ENCODE results near the gene ARHGAP36.

The ARHGAP36 gene

DNA sequence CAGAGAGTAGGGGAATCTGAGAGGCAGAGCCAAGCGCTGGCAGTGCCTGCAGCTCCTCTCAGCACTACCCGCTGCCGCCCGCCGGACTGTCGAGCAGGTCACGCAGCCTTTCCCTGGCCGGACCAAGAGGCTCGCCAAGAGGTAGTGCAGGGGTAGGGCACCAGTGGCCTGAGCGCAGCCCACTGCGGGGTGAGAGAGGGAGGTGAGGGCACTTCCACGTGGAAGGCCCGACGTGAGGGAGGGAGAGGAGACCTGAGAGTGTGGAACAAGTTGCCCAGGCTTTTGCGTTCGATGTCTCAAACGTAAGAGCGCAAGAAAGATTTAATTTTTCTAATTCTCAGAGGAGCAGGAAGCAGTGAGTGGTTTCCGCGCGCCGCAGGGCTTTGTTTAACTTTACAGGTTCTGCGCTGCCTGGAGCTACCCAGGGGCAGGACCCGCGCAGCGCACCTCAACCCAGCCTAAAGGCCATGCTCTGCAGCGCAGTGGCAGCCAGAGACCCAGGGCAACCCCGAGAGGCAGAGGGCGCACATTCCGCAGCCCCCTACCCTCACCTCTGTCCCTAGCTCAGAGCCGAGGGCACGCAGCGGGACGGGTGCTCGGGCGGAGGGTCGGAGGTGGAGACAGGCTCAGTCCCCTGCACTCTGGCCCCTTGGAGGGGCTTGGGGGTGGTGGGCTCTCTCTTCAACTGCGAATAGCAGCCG, 14.9 kb downstream of the ARHGAP36 start:
- DNase-seq (ENCODE audit: low read depth in 2 of 2) = no peak

DNA sequence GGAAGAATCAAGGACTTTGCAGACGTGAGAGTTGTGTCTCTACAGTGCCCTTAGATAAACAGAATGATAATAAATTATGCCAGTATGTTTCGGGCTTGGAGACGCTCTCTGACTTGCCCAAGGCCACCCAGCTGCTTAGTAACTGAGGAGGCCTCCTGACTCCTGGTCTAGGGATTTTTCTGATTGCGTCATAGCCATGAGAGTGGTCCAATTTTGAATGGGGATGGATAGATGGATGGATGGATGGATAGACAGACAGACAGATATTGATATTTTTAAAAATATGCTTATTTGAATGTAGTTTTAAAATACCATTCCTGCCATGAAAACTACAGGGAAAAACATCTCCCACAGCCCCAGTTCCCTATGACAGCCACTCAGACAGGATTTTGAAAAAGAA, 15.5 kb downstream of the ARHGAP36 start:
- DNase-seq (ENCODE audit: low read depth in 2 of 2) = no peak

DNA sequence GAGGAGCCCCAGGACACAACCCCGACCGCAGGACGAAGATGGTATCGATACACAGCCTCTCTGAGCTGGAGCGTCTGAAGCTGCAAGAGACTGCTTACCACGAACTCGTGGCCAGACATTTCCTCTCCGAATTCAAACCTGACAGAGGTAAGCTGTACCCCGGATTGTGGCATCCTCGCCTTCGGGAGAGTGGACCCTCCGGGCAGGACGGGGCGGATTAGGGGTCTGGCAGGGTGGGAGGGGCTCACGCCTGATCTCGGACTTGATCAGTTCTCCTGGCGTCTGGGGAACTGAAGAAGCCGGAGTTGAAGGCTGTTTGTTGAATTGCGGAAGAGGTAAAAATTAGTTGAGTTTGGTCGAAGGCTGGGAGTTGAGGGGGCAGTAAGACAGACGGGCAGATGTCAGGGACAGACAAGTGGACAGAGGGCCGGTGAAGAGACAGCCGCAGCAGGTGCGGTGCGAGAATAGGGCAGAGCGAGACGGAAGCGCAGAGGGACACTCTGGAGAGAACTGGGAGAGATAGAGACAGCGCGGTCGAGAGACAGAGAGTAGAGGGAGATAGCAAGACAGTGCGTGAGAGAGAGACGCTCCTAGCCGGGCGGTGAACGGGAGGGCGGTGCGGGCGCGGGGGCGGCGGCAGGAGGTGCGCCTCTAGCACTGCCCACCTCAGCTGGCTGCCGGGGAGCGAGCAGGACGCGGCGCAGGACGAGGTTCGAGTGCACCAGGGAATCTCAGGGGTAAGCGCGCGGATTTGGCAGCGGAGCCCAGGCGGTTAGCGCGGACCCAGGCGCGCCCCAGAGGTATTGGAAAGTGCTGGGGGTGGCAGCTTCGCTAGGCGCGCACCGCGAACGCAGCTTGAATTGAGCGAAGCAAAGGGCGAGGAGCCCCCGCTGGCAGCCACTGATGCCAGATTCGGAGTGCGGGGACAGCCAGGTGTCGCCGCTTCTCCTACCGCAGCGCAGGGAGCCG, 23.9 kb downstream of the ARHGAP36 start:
- no peak for DNase-seq (ENCODE audit: low read depth in 2 of 2)

DNA sequence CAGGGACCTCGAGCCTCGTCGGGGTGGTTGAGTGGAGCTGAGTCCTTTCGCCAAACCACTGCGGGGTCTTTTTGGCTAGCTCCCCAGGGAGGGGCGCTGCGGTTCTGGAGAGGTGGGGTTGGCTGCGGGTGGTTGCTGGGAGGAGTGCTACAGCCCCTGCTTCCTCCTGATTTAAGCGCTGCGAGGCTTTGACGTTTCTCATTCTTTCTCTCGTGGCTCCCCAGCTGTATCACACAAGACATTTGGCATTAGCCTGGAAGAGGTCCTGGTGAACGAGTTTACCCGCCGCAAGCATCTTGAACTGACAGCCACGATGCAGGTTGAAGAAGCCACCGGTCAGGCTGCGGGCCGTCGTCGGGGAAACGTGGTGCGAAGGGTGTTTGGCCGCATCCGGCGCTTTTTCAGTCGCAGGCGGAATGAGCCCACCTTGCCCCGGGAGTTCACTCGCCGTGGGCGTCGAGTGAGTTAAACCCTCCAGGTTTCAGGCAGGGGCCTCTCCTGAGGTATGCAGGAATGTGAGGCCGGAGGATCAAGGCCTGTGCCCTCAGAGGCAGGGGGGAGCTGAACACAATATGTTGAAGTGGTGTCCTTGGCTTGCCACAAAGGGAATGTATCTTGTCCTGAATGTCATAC, 25.5 kb downstream of the ARHGAP36 start:
- no peak for DNase-seq (ENCODE audit: low read depth in 2 of 2)

DNA sequence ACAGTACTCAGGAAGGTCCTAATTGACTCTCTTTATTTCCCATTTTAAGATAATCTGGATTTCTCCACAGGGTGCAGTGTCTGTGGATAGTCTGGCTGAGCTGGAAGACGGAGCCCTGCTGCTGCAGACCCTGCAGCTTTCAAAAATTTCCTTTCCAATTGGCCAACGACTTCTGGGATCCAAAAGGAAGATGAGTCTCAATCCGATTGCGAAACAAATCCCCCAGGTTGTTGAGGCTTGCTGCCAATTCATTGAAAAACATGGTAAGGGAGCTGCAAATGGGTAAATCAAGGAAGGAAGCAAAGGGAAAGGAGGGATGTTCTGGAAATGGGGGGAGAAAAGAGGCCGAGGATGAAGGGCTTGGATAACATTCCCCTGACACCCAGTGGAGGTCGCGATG, 26.0 kb downstream of the ARHGAP36 start:
- DNase-seq (ENCODE audit: low read depth in 2 of 2) = no peak

DNA sequence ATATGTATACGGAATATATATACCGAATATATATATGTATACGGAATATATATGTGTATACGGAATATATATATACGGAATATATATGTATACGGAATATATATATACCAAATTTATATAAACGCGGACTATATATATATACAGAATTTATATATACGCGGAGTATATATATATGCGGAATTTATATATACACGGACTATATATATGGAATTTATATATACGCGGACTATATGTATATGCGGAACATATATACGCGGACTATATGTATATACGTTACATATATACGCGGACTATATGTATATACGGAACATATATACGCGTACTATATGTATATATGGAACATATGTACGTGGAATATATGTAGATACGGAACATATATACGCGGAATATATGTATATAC, 78.6 kb downstream of the ARHGAP36 start:
- DNase-seq (ENCODE audit: low read depth in 2 of 2) = no peak

DNA sequence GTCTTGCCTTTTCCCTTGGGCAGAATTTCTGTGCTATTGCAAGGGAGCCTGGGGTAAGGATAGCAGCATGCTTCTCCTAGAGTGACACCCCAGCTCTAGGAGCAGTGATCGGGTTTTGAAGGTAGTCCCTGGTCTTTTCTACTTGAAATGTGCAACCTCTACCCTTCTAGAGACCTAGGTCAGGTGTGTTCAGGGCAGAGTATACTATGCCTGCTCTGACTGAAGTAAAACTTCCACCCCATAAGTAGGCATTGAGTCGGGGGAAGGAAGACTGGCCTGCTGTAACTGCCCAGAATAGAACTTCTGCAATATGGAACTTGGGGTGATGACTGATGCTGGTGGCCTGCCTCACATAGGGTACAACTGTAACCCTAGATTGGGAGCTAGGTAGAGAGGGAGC, 80.9 kb downstream of the ARHGAP36 start:
- DNase-seq (ENCODE audit: low read depth in 2 of 2) = no peak

All from stimulated activated CD8-positive, alpha-beta memory T cell treated with anti-CD3 and anti-CD28 coated beads, Interleukin-2, amount 100 ng/mL, for 1 hour (primary cell).